GM18526 (cell line): Measurements from ENCODE around the gene CES2.

ENCODE experiments used
- POLR2A ChIP-seq: IDR thresholded peaks from 3 replicates; pipeline ENCODE4 v1.6.1; 2011; ENCODE audit not compliant: insufficient read length; ENCODE audit errors: extremely low read depth

The CES2 gene

DNA sequence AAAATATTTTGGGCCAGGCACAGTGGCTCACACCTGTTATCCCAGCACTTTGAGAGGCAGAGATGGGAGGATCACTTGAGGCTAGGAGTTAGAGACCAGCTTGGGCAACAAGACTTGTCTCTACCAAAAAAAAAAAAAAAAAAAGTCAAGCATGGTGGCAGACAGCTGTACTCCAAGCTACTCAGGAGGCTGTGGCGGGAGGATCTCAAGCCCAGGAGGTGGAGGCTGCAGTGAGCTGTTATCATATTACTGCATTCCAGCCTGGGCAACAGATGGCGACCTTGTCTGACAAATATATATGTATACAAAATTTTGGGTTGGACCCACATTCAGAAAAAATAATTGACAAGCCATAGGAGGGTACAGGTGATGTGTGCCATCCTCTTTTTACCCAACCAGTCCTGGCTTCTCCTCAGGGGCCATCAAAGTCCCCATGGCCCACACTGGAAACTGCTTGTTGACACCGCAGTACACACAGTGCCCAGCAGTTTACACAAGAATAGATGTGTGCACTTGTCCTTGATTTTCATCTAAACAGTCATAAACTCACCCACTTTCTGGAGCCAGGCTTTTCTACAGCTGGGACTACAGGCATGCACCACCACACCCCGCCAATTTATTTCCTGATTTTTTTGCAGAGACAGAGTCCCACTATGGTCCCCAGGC is 1.7 kb downstream of the CES2 start:
- no peak for TF ChIP-seq POLR2A

GRCh38 chr16:66937725-66938337 is 2.5 kb downstream of the CES2 start:
- no peak for TF ChIP-seq POLR2A

DNA sequence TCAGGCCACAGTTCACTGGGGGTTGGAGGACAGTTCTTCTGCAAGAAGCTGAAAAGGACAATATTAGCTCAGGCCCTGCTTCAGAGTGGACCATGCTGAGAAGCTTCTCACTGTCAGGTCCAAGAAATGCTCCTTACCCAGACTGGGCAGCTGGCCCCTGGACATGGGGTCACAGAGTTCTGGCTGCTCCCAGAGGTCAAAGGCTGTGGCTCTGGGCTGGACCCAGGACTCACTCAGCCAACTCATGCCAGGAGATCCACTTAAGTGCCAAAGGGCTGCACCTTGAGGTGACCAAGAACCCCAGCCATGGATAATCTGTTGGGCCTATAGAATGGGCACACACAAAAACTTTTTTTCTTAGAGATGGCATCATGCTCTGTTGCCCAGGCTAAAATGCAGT is 4.0 kb downstream of the CES2 start:
- no peak for TF ChIP-seq POLR2A

DNA sequence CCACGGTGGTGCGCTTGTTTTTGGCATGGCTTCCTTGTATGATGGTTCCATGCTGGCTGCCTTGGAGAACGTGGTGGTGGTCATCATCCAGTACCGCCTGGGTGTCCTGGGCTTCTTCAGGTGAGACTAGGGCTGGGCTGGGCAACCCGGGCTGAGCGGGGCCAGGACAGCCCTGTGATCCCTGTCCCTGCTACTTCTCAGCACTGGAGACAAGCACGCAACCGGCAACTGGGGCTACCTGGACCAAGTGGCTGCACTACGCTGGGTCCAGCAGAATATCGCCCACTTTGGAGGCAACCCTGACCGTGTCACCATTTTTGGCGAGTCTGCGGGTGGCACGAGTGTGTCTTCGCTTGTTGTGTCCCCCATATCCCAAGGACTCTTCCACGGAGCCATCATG is 4.9 kb downstream of the CES2 start:
- TF ChIP-seq POLR2A, result no peak

- TF ChIP-seq POLR2A, result no peak
Observed at GRCh38 chr16:66942981-66943380, 7.7 kb downstream of the CES2 start.

GRCh38 chr16:66943426-66944053 is 8.2 kb downstream of the CES2 start:
- no peak for TF ChIP-seq POLR2A

GRCh38 chr16:66944054-66944441 is 8.7 kb downstream of the CES2 start:
- TF ChIP-seq POLR2A, result no peak

DNA sequence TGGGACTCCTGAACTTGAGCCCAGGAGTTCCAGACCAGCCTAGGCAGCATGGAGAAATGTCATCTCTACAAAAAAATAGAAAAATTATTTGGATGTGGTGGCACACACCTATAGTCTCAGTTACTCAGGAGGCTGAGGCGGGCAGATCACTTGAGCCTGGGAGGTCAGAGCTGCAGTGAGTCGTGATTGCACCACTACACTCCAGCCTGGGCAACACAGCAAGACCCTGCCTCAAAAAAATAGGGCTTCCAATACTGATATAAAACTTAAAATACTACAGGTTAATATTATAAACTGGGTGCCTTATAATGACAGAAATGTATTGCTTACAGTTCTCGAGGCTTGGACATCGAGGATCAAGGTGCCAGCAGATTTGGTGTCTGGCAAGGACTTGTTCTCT is 10.6 kb downstream of the CES2 start:
- no peak for TF ChIP-seq POLR2A

DNA sequence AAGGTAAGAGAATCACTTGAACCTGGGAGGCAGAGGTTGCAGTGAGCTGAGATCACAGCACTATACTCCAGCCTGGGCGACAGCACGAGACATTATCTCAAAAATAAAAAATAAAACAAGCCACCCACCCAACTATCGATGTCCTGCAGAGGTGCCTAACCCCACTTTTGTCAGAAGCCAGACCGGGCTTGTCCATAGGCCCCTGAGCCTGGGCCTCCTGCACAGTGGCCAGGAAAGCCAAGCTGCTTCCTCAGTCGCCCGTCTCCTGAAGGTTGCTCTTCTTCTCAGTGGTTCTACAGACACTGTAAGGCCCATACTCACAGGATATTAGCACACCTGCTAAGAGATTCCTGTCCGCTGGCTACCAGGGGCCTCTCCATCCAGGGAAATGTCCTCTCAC is 11.2 kb downstream of the CES2 start:
- no peak for TF ChIP-seq POLR2A

DNA sequence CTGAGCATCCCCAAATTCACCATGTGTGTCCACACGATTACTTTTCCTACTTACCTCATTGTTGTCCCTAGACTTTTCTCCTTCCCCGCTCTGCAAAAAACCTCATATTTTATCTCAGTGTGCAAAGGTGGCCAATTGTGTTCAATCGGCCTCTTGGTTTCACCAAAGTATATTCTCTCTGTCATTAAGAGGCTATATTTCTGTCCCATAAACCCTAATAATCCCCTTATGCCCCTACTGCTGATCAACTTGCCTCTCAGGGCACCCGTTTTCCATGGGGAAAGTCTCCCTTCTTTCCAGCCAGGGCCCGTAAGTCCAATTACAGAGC is 11.6 kb downstream of the CES2 start:
- TF ChIP-seq POLR2A, result no peak

DNA sequence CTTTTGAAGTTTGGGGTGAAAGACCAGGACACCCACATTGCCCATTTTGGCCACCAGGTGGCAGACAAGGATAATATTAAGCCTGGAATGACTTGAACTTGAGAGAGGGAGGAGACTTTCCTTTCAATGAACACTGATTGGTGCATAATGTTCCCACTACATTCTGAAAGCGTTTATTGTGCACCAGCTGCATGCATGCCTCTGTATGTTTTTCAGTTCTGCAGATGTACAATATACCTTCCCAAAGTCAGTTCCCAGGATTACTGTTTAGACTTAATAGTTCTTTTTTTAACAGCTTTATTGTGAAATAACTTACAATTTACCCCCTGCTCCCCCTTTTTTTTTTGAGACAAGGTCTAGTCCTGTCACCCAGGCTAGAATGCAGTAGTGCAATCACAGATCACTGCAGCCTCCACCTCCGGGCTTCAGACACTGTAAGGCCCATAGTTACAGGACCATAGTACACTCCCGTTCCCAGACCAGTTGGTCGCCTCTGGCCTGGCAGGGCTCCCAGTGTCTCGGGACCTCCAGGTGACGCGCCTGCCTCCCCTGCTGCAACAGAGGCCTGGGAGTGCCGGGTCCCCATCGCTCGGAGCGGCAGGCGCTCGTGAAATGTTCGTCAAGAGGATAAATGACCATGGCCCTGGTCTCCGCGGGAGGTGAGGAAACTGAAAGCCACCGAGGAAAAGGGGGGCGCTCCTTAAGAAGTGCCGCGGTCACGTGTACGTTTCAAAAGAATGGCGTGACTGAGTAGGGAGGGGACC is 12.2 kb downstream of the CES2 start:
- TF ChIP-seq POLR2A, result no peak

DNA sequence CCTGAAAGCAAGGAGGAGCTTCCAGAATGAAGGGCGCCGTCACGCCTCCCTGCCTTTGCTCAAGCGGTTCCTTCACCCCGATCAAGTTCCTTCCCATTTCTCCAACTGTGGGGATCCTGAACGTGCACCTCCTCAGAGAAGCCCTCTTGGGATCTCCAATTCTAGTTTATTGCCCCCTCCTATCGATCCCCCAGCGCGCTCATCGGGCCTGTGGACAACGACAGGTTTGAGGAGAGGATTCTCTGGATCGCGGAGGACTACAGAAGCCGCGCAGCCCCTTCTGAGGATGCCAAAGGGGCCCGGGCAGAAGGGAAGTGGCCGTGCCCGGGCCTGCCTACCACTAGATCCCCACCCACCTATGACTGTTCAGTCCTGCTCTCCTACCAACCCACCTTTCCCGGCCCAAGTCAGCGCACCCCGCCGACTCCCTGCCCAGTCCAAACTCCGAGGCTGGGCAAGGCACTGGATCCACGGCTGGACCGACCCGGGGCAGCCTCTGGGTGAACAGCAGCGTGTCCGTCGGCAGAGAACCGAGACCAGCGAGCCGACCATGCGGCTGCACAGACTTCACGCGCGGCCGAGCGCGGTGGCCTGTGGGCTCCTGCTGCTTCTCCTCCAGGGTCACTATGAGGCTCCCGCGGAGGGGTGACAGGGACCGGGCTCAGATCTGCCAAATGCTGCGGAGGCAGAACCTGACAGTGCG is 13.0 kb downstream of the CES2 start:
- no peak for TF ChIP-seq POLR2A

GRCh38 chr16:66948837-66949225 is 13.5 kb downstream of the CES2 start:
- TF ChIP-seq POLR2A, result no peak

- TF ChIP-seq POLR2A, result no peak
Observed at GRCh38 chr16:66949472-66949871, 14.2 kb downstream of the CES2 start.

DNA sequence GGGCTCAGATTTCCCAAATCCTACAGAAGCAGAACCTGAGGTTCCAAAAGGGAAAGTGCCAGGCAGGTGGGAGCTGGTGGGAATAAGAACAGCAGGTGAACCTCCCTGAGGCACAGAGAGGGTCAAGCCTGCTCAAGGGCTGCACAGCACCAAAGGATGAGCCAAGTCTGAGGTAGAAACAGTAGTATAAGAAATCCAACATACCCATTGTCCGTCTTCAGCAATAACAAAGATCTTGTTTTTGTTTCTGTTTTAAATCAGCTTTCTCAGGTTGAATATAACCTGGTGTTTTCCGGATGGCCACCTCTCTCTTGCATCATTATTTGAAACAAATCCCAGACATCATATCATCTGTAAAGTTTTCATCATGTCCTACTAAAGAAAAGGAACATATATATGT is 15.1 kb downstream of the CES2 start:
- TF ChIP-seq POLR2A, result no peak
